GM19324 (cell line): ENCODE measurements around the gene CST8.

ENCODE experiments used
- ATAC-seq: cut with Tn5 transposase; IDR thresholded peaks from one replicate; pipeline ENCODE4 v1.9.1; 2021; ENCODE audit warnings: mild to moderate bottlenecking, moderate library complexity; ENCODE audit not compliant: unreplicated experiment, low FRiP score

The CST8 gene

DNA sequence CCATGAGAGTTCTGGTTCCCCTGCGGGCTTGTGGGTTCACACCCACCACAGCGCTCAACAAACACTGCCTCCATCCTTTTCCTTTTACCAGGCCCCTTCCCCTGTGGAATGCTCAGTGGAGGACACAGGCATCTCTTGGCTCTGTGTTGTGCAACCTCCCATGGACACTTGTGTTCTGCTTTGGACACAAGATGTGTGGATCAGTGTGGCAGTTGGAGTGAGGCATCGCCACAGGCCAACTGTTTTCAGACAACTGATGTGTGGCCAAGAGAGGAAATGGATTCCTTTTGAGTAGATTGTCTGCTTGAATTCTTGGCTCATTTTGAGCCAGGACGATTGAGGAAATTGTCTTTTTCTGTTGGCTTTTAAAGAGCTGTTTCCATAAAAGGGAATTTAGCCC, 26.8 kb downstream of the CST8 start:
- no peak for ATAC-seq

DNA sequence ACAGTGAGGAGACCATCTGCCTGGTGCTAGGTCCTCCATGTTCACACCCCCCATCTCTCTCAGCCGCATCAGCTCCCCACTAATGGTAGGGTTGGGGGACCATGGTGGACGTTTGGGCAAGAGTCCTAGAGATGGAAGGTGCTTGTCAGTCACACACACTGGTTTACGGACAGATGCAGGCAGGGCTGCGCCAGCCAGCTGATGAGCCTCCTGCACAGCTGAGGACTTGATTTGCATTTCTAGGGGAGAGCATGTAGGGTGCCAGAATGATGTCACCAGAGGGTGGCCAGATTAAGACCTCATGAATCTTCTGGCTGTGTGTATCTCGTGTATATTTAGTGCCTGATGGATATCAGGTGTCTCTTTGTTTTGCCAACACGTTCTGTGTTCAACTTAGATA, 28.6 kb downstream of the CST8 start:
- no peak for ATAC-seq

DNA sequence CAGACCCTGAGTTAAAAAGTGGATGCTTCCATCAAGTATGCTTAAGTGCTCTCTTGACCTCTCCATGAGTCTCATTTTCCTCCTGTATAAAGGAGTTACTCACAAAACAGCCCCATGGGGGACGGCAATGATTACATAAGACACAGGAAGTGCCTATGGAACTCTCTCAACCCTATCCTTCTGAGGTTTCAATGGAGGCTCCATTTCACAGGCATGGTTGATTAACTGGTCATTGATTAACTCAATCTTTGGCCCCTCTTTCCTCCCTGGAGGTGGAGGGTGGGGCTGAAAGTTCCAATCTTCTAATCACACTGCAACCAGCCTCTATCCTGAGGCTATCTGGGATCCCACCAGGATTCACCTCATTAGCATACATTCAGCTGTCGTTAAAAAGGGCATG, 29.3 kb downstream of the CST8 start:
- ATAC-seq, result no peak

DNA sequence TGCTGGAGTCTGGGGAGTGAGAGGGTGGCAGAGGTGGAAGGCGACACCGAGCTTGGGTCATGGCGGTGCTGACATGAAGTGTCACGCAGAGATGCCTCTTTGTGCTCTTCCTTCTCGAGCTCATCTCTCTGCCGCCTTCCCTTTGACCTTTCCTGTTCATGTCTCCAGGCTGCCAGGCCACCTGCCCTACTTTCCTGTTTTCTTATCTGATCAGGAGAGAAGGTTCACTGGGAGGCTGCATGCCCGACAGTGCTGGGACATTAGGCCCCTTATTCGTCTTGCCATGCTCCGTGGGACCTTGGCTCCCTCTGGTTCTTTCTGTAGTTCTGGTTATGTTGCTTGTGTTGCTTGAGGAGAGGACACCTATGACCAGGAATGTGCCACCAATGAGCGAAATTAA, 33.2 kb downstream of the CST8 start:
- no peak for ATAC-seq

DNA sequence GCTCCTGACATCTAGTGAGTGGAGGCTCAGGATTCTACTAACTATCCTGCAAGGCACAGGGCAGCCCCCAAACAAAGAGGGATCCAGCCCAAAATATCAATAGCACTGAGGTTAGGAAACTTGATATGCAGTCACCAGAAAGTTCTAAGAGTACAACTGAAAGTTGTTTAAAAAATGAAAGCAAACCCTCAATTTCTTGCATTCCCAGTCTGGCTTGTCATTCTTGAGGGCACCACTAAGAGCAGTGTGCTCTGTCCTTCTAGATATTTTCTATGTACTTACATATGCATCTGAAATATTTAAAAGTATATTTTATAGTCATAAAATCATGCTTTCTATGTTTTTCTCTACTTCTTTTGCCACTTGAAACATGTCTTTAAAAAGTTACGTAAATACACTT, 35.9 kb downstream of the CST8 start:
- ATAC-seq, result no peak

DNA sequence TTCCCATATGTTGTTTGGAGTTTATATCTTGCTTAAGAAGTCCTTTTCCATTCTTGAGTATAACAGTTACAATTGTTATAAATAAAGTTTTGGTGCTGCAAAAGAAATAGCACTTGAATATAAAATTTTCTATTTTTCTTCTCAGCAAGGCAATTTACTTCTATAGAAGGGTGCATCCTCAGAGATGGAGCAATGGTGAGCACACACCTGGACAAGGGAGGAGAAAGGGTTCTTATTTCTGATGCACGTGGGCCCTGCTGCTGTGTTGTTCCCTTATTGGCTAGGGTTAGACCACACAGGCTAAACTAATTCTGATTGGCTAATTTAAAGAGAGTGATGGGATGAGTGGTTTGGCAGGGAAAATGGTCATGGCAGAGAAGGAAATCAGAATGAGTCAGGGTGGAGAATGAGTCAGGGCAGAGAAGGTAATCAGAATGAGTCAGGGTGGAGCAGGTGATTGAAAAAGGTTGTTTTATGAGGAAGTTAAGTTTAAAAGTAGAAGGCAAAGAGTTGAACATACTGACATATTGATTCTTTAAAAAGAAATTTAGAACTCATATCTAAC, 38.0 kb downstream of the CST8 start:
- ATAC-seq, result no peak

DNA sequence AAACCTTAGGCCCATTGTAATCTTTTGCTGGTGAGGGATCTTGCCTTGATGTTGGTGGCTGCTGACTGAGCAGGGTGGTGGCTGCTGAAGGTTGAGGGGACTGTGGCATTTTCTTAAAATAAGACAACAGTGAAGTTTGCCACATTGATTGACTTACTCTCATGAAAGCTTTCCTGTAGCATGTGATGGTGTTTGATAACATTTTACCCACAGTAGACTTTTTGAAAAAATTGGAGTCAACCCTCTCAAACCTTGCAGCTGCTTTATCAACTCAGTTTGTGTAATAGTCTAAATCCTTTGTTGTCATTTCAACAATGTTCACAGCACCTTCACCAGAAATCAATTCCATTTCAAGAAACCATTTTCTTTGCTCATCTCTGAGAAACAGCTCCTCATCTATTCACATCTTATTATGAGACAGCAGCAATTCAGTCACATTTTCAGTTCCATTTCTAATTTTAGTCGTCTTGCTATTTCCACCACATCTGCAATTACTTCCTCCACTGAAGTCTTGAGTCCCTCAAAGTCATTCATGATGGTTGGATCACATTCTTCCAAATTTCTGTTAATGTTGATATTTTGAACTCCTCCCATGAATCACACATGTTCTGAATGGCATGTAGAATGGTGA, 40.1 kb downstream of the CST8 start:
- no peak for ATAC-seq

DNA sequence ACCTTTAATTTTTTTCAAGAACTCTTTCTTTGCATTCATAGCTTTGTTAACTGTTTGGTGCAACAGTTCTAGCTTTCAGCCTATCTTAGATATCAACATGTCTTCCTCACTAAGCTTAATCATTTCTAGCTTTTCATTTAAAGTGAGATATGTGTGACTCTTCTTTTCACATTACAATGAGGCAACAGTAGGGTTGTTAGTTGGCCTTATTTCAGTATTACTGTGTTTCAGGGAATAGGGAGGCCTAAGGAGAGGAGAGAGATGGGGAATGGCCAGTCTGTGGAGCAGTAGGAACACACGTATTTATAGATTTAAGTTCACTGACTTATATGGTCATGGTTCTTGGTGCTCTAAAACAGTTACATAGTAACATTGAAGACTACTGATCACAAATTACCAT, 41.6 kb downstream of the CST8 start:
- ATAC-seq, result no peak

DNA sequence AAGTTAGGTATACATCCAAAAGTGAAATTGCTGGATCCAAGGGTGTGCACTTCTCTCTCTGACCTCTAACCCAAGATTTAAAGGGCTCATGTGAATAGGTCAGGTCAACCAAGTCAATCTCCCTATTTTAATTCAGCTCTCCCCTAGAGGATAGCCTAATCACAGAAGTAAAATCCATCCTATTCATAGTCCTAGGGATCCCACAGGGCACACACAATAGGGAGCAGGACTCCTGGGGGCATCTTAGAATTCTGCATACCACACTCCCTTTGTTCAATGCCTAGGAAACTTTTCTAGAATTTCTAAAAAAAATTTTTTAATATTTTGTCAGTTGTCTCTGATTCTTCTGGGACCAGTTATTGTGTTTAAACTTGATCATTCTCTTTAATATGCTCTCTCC, 42.2 kb downstream of the CST8 start:
- ATAC-seq, result no peak

DNA sequence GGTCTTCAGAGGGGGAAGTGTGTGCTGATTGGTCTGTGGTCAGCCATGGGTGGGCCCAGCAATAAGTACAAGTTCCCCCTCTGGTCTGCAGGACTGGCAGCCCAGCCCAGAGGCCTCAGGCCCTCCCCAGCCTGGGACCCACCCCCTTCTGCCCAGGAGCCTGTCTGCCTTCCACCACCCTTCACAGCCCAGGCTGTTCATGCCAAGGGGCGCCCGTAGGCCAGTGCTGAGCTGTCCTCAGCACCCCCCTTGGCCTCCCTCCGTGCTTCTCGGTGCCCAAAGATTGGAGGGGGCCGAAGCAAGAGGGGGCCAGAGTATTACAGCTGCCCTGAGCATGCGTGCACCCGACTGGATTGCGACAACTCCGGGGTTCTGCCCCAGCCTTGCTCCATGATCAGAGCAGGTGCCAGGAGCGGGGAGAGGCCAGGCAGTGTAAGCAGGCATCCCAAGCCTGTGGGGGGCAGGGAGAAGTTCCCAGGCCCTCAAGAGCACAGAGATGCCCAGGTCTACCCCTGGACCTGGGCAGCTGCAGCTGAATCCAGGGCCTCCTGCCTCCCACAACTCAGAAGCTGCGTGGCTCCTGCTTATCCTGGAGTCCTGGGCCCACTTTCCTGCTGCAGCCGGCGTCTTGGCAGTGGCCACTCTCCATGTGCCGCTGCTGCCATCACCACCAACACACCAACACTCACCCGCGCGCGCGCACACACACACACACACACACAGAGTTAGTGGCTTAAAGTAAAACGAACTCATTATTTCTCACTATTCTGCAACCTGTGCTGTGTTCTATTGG, 44.1 kb downstream of the CST8 start:
- no peak for ATAC-seq

DNA sequence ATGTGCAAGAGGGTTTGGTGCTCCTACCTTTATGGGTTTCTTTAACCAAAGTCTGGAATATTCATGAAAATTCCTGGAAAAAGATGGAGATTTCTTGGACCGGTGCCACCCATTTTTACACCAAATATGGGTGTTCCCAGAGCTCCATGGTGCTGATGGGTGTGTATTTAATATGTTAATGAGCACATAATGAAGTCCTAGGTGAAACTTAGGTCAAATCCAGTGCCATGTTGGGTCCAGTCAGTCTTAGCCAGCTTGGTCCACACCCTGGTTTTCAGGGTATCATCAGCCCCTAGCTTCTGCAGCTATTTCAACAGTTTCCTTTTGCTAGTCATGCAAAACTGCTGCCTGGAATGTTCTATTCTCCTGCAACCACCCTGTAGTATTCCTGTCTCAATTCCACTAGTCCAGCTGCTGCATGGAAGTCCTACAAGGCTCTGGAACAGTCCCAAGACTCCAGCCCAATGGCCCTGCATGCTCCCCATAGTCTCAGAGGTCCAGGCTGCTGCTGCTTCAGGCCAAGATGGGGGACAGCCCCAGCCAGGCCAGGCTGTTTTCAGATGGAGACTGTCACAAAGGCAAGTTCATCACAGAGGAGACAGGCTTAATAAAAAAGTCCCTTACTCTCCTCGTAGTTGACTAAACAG, 45.5 kb downstream of the CST8 start:
- ATAC-seq, result no peak

DNA sequence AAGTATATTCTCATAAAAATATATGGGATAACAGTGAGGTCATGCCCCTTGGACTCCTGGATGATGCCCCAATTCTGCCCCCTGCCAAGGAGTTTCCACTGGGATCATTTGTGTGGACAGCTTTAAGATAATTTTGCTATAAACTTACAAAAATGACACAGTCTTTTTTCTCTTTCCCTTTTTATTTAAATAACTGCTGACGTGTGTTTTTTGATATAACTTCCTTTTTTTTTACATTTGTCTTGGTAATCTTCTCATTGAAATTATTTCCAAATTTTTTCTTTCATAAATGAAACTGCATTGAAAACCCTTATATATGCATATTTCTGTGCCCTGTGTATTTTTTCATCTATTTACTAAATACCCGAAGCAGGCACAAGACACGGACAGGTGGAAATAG, 46.1 kb downstream of the CST8 start:
- no peak for ATAC-seq

DNA sequence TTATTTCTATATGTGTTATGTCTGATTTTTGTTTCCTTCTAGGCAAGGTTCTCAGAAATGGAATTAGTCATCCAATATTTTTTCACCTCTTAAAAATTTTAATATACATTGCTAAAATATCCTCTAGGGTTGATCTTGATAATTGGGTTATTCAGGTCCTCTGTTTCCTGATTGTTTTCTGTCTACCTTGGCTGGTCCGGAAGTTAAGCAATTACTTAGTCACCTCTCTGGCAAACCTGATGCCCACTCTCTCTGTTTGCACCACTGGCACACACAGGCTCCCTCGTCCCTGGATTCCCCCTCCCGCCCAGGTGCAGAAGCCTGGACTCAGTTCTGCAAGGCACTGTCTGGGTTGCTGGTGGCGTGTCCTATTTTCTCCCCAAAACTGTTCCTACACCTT, 49.7 kb downstream of the CST8 start:
- ATAC-seq, result no peak

DNA sequence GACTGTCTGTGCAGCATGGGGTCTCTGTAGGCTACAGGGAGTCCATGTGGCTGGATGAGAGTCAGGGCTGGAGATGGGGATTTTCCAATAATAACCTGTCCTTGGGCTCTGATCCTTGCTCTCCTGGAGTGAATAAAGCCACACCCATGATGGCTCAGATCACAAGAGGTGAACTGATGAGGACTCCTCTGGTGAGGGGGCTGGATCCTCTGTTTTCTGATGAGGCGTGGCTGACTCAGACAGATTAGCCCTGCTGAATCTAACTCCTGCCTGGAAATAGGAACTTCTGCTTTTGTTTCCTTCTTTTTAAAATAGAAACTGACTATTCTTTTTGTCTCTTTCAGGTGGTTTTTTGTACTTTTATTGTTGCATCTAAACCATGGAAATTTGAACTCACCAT, 50.4 kb downstream of the CST8 start:
- ATAC-seq, result no peak

DNA sequence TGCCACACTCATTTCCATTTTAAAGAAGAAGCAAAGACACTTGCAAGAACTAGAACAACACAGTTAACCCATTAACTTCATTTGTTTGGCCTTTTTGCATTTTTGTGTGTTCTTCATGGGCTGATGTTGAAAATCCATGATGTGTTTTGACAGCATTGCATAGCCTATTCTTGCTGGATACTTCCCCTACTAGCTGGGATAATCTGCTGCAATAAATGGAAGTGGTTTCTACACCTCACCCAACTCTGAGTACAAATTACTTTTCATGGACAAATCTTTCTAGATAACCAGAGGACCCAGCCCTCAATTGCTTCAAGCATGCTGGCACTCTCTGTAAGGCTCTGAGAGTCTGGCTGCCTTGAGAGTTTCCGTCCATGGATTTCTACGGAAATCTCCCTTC, 50.9 kb downstream of the CST8 start:
- no peak for ATAC-seq

DNA sequence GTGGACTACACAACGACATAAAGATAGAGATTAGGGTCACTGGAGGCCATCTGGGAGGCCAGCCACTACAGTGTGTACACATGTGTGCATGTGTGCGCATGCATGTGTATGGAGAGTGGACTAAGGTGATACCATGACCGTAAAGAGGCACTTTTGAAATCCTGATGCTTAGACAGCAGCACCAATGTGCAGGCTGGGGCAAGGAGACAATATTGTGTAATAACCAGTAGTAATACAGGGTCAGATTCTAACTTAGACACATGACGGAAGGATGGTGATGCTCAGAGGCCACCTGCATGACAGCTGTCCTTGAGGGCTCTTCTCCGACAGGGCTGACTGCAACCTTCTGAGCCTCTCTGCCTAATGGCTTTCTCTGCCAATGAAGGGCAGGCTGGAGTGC, 51.9 kb downstream of the CST8 start:
- no peak for ATAC-seq

DNA sequence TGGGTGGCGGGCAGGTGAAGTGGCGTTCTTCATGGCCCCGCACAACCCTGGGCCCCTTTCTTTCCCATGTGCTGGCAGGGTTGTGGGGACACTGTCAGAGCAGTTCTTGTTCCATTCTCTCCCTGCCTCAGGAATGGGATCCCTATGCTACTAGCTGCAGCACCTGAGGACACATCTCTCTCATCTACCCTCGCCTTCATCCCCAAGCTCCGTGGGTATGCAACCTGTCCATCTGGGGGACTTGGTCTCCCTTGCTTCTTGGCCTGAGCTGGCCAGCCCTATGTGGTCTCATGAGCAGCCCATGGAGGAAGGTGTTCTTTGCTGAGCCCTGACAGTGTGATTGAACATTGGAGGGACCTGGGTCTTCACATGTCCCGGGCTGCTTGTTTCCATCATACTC, 53.2 kb downstream of the CST8 start:
- no peak for ATAC-seq
